Left renal cortex interstitium (tissue), 4 donors: ENCODE measurements around the gene UBE2U. TPM values are rescaled to one million over a fixed set of nuclear protein-coding genes. Genes with fewer than 3 reads are reported as not detected.
"Not testable (repeated sequence)": the region's sequence is repeated elsewhere in the genome, so short reads cannot be mapped to it uniquely, and the experiment has no call there.

ENCODE experiments used
- DNase-seq, 4 donors: peaks; one replicate each; pipeline ENCODE4 v3.0.0-alpha.2; 2013; ENCODE audit warnings: low read depth in 4 of 4, low spot score in 2 of 4, missing footprints in 1 of 4
- polyA plus RNA-seq, 4 donors: library from polyadenylated mRNA; unstranded; fragments of 120-200 nt; gene quantifications; one replicate each; pipeline ENCODE4 v1.2.1, GENCODE V29; 2013; ENCODE audit not compliant: insufficient read length in 4 of 4

UBE2U gene
- polyA plus RNA-seq, 4 donors = 0.13 TPM; not detected in 3

DNA sequence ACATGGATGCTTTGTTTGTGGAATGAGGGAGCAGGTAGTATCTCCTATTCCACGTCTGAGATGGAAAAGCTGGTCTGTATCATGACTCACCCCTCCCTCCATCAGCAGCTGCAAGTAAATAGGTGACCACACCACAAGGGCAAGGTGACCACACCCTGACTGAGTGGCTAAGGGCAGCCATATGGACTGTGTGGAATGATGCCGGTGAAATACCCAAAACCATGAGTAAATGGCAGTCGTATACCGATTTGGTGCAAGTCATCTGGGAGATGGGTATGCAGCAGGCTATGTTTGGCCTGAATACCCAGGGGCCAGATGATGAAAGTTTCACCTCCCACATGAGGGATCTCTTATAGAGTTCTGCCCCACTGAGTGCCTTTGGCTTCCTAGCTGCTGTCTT, 15.8 kb upstream of the UBE2U start:
- no peak for DNase-seq

DNA sequence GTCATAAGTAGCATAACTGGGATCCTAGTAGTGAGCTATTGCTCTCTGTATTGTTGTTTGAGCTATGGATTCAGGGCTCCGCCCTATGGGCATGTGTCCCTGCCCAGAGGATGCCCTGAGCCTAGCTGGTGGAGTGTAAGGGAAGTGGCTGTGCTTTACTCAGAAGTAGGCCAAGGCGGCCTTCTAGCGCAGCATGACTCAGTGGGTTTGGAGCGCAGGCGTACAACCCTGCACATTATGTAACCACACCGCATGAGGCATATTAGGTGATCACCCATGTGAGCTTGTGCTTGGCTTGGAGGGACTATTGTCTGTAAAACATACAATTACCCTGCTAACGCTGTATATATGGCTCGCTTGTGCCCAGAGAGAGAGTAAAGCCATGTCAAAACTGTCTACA, 11.1 kb upstream of the UBE2U start:
- DNase-seq = no peak

DNA sequence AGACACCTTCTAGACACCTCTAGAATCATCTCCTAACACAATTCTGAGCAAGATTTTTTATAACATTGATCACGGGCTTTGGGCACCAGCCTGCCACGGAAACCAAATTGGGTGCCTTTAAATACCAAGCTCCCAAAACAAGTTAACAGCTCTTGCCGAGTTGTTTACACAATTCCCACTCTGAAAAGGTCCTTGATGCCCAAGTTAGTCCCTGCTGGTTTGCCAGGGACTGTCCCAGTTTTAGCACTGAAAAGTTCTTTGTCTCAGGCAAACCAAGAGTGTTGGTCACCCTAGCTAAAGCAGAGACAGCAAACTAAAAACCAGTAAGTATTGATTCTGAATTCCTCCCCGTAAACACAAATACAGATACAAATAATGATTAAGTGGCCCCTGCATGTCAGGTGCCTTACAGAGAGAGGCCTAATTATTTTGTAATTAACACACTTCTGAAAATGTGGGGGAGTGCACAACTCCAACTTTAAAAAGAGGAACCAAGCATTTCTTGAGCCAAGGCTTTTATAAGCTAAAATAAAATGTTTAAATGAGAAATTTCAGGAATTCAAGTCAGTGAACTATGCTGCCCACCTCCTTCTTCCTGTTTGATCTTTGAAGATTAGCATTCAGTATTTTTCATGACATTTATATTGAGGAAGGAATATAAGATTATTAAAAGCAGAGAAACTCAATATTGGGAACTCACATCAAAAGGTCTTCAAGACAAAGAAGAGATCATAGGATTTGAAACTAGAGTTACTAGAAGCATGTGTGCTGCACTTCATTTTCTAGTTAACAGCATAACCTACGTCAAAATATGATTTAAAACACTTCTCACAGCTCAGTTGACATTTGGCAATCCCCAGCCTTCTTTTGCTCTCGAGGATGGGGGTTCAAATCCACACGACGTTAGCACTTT, 9.0 kb upstream of the UBE2U start:
- DNase-seq = no peak

DNA sequence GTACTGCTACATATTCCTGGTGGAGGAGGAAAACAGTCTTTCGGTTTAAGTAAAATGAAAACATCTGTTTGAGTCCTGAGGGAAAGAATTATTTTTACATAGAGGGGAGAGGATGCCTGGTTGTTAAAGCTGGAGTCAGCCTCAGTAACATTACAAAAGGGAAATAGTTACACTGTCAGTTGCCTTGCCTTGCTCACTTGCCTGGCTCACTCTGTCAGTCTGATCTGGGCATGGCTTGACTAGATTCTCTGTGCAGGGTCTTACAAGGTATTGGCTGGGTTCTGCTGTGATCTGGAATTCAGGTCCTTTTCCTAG, 8.4 kb upstream of the UBE2U start:
- no peak for DNase-seq

DNA sequence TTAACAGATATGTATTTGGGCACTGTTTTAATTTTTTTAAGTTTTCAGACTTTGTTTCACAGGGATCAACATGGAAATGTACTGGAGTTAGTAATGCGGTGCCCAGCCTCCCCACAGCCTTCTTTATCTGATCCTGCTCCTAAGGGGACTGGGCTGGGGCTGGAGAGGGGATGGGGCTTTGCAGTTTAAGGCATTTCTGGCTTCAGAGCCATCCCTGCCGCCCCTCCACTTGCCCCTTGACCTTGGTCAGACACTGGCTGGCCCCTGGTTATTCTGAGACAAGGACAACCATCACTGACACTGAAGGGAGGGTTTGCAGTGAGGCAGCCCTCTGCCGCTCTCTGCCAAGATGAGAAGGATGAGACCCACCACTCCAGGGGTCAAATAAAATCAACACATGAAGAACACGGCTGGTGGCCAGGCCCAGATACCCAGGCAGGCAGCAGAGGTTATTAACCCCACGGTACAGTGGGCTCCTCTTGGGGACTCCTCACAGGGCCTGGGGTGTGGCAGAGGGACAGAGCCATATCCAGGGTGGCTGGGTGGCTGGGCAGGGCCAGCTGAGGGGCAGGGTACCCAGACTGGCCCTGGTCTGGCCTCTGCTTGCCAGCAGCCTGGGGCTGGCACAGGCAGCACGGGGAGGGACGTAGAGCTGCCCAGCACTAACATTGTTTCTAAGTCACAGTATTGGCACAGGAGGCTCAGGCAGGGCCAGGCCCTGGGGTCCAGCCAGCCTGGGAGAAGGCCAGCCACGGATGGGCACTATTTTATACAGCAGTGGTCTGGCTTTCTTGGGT, 7.2 kb upstream of the UBE2U start:
- no peak for DNase-seq

DNA sequence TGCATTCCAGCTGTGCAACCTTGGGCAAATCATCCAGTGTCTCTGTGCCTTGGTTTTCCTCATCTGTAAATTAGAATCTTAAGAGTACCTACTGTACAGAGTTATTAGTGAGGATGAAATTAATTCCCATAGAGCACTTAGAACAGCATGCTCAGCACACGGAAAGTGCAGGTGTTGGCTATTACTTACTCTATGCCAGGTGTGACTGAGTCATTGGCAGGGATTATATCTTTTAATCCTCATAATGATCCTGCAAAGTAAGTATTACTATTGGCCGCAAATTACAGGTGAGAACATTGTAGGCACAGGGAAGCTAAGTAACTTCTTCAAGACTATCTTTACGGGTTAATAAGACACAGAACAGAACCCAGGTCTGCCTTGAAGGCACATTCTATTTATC, 6.3 kb upstream of the UBE2U start:
- DNase-seq = no peak

DNA sequence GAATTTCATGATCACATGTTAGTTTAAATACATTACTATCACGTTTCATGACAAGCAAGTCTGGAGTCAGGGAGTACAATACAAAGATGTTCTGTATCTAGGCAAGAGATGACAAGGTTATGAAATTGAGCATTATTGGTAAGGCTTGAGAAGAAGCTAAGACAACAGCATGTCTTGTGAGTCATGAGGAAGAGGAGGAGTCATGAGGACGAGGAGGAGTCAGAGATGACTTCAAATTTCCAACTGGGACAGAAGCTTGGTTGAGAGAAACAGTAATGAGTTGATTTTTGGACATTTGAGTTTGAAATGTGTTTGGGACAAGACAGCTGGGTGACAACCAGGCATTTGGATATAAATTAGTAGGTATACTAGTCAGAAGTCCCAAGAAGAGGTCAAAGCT, 4.3 kb upstream of the UBE2U start:
- DNase-seq = no peak

DNA sequence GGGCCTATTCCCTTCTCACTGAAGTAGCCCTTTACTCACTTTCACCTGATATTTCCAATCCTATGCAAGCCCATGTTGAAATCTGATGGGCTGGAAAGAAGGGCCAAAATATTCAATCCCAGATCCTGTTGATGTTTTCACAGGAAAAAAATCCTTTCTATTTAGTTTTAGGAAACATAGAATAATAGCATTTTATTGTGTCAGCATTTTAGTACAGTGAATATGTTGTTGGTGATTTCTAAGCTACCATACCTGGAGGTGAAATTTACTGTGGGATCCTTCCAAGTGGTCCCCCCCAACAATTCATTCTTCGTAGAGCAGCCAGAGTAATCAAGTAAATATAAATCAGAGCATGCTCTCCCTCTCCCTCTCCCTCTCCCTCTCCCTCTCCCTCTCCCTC, 3.4 kb upstream of the UBE2U start:
- DNase-seq = no peak

DNA sequence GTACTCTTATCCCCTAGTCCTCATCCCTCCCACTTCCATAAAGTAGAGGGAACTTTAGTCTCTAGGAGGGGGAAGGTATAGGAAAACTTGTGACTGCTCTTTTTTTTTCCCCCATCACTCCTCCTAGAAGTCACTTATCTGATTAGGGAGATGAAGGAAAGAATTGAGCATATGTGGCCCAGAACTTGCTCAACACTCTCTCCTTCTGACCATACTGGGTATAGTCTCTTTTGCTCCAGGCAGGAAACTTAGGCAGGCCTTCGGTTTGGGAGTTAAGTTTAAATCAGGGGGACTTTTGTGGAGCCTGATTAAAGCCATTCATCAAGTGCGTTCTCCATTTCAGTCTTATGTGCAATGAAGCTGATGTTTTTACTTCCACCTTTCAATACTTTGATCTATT, 5.8 kb downstream of the UBE2U start:
- no peak for DNase-seq

DNA sequence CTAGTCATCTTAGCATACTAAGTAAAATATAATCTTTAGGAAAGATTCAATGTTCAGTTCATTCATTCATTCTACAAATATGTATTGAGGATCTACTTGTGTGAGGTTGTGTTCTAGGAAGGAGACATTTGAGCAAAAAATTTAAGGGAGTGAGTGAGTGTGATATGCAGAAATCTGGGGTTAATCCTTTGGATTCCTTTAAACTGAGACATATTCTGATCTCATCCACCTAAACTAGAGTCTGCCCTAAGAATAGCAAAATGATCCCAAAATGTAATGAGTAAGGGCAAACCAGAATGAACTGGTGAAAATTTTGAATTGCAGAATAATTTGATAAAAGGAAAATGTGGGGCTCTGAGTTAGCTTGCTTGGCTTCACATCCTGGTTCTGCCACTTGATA, 8.6 kb downstream of the UBE2U start:
- DNase-seq = no peak

DNA sequence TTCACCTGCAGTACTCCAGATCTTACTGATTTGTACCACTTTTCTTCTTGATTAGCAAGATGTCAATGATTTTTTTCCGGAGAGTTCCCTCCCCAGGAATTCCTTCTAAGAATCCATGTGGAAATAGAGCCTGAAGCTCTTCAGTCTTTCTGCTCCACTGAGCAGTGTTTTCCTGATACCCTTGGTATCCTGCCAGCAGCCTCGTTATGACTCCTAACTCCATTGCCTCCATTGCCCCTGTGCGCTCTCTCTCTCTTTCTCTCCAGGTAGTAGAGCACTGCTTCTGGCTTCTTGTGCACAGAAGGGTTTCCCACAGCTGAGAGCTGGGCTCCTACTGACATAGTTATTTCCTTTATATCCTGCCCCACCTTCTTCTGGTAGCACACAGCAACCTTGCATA, 12.2 kb downstream of the UBE2U start:
- DNase-seq = peak in 2 of 4 donors; percentile 20 to 49

DNA sequence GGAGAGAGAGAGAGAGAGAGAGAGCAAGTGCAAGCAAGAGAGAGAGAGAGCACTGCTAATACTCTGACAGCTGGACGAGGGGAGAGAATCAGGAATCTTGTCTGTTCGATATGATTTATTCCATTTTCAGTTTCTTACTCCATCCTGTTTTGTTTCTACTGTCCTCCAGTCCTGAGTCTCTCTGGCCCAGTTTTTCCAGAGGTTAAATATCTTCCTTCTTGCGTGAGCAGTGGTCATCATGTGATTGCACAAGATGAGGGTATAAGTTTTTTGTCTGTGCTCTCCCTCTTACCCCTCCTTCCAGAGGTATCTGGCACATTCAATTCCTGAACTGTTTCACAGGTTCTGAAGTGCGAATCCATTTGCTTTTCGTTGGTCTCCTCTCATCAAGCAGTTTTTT, 16.8 kb downstream of the UBE2U start:
- no peak for DNase-seq

DNA sequence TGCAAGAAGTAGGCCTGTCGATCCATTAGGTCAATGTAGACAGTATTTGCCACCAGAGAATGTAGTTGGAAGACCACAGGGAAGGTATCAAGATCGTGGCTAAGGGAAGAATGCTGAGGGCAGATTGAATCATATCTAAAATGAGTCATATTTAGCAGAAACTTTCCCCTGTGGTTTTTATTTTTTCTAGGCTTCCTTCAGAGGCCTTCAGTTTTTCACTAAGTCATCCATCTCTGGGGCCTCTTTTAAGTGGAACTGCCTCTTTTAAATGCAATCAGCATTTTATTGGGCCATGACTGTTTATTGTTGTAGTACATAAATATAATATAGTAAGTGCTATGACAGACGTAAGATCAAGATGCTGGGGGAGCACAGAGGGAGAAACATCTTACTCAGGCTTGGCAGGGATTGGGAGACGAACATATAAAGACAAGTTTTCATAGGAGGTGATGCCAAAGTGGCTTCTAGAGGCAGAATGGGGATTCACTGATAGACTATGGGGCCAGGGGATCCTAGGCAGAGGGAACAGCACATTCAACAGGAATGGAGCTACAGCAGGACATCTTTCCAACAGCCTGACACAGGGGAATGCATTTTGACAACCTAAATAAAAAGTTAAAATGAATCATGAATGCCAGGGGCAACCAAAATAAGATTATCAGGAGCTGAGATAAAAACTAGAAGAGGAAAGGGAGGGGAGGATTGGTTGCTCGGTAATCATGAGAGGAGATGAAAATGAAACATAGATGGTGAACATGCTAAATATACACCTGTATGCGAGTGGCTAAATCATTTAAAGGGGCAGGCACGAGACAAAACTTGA, 20.1 kb downstream of the UBE2U start:
- no peak for DNase-seq

DNA sequence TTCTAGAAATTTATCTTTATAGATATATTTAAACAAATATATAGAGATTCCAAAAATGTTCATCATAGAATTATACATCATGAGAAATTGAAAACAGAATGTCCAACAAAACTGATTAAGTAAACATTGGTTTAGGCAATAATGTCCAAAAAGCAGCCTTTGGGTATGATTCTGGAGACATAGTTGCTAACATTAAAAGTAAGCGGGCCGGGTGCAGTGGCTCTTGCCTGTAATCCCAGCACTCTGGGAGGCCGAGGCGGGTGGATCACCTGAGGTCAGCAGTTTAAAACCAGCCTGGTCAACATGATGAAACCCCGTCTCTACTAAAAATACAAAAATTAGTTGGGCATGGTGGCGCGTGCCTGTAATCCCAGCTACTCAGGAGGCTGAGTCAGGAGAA, 20.8 kb downstream of the UBE2U start:
- DNase-seq = not testable (repeated sequence)

DNA sequence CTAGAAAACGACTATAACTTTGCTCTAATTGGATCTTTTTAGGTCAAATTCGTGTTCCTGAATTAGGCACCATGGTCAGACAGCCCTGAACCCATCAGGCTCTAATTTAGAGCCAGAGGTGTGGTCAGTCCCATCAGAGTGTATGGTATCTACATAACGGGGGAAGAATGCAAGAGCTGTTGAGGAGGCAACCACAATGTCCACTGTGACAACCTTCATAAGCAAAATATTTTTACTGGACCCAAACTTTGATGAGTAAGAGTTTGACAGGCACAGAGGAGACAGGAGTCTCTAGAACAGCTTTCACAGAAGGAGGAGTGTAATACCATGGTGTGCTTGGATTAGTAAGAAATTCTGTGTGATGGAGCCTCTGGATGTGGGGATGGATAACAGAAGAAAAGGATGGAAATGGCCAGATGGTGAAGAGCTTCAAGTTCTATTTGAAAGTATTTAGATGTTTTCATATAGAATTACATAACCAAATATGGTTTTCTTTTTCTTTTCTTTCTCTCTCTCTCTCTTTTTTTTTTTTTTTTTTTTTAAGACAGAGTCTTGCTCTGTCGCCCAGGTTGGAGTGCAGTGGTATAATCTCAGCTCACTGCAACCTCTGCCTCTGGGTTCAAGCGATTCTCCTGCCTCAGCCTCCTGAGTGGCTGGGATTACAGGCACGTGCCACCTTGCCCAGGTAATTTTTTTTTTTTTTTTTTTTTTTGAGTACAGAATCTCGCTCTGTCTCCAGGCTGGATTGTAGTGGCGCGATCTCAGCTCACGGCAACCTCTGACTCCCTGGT, 24.9 kb downstream of the UBE2U start:
- no peak for DNase-seq

DNA sequence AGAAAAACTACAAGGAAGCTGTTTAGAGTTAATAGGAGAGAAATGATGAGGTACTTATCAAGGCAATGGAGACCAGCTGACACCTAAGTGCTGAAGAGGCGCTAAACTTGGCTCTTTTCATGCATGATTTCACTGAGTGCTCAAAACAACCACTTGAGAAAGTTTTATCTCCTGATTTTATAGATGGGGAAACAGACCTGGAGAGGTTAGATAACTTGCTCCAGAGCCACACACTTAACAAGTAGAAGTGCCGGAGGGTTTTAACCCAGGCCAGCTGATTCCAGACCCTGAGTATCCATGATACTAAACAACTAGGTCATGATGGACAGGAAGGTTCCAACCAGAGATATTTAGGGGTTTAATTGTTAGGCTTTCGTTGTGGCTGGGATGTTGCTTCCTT, 25.9 kb downstream of the UBE2U start:
- DNase-seq = no peak

DNA sequence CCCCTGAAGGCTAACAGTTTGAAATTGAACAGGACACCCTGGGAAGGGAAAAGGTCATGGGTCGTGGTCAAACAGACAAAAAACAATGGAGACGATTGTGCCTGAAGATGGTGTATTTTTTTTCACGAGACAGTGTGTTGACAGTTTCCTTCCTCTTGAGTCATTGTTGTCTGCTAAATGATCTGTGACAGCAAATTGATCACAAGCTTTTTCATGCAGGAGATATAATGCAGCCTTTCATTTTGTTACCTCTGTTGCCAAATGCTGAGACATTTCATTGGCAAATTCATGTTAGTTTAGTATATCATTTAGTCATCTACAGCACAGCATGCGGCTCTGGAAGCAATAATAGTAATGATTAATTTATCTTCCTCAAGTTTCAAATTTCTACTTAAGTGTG, 27.7 kb downstream of the UBE2U start:
- no peak for DNase-seq

DNA sequence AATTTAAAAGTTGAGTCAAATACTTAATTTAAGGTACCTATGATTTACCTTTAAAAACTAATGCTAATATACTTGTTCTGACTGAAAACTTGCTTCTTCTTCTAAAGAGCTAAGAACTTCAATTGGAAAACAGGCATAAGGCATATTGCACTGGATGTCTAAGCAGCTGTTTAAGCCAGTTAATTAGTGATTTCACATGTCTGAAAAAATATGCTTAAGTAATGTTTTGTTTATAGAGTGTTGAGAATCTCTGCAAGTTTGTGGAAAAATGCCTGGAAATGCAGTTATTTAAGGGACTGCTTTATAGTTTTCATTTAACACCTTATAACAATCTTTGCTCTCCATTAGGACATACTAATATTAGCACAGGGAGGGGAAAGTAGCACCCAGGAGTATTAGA, 28.2 kb downstream of the UBE2U start:
- no peak for DNase-seq

DNA sequence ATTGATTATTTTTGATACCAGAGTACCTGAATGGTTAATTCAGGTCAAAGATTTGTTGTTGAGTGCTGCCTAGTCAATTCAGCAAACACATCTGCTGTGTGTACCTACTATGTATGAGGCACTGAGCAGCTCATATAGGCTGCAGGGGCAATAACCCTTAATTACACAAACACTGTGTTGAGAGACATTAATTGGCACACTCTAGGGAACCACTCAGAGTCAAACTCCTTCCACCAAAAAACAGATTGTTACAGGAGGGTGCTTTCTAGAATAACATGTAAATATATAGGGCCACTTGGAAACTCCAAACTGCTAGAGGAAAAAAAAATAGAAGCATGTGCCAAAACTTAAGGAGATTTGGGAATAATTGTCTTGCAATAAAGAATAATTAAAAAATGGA, 31.3 kb downstream of the UBE2U start:
- DNase-seq = no peak

DNA sequence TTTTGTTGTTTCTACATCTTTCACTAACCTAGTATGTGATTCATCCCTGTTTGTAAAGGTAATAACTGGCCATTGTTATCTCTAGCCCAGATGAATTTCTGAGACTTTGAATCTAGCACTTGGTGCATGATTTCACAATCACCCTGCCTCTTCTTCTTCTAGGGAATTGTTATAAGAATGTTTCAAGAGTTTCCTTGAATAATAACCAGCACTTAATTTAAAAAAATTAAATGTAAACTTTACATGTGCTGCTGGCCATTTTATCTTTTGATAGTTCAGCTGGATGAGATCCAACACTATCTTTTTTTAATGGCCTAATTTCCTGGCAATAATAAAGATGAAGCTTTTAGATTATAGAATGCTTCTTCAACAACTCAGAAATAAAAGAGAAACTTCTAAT, 31.8 kb downstream of the UBE2U start:
- DNase-seq = no peak
